Measurements from ENCODE around the gene AIMP1.
A peak's percentile ranks its signal among the peaks of the same experiment; 100 is the strongest.

The AIMP1 gene

GRCh38 chr4:106370214-106370613, 53.9 kb downstream of the AIMP1 start:
- H3K4me3 ChIP-seq (replicated peaks; ENCODE audit: insufficient read depth, low read length), result no peak overlapping the region
- no peak for DNase-seq (ENCODE audit: low read depth in 1 of 2, low spot score in 1 of 2)
- TF ChIP-seq, protein P1, sequence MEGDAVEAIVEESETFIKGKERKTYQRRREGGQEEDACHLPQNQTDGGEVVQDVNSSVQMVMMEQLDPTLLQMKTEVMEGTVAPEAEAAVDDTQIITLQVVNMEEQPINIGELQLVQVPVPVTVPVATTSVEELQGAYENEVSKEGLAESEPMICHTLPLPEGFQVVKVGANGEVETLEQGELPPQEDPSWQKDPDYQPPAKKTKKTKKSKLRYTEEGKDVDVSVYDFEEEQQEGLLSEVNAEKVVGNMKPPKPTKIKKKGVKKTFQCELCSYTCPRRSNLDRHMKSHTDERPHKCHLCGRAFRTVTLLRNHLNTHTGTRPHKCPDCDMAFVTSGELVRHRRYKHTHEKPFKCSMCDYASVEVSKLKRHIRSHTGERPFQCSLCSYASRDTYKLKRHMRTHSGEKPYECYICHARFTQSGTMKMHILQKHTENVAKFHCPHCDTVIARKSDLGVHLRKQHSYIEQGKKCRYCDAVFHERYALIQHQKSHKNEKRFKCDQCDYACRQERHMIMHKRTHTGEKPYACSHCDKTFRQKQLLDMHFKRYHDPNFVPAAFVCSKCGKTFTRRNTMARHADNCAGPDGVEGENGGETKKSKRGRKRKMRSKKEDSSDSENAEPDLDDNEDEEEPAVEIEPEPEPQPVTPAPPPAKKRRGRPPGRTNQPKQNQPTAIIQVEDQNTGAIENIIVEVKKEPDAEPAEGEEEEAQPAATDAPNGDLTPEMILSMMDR (IDR thresholded peaks at IDR 0.05; ENCODE audit: insufficient read depth, low read length), result no peak
- TF ChIP-seq SPI1 (IDR thresholded peaks at IDR 0.05; ENCODE audit: borderline replicate concordance, low read depth) (peak; percentile 94), POLR2AphosphoS5 (IDR thresholded peaks at IDR 0.05; ENCODE audit: low read depth) (no peak)
- no peak overlapping the region for H3K27ac ChIP-seq (replicated peaks)
- H3K27me3 ChIP-seq (ENCODE audit: insufficient read depth, poor library complexity, severe bottlenecking), result no peaks in the 10 kb centered on the region

GRCh38 chr4:106371161-106371560, 54.8 kb downstream of the AIMP1 start:
- Histone ChIP-seq H3K4me3 (replicated peaks; ENCODE audit: insufficient read depth, low read length) (no peak overlapping the region), H3K27me3 (ENCODE audit: insufficient read depth, poor library complexity, severe bottlenecking) (no peaks in the 10 kb centered on the region), H3K27ac (replicated peaks) (no peak overlapping the region)
- DNase-seq (ENCODE audit: low read depth in 1 of 2, low spot score in 1 of 2), result no peak
- TF ChIP-seq SPI1 (IDR thresholded peaks at IDR 0.05; ENCODE audit: borderline replicate concordance, low read depth) (no peak), REST (IDR thresholded peaks at IDR 0.05; ENCODE audit: insufficient replicate concordance, low read depth) (no peak), POLR2AphosphoS5 (IDR thresholded peaks at IDR 0.05; ENCODE audit: low read depth) (no peak), GABPA (IDR thresholded peaks at IDR 0.05; ENCODE audit: low read depth) (no peak)
- TF ChIP-seq, protein P1 (IDR thresholded peaks at IDR 0.05; ENCODE audit: insufficient read depth, low read length), result no peak

- no peak overlapping the region for H3K4me3 ChIP-seq (replicated peaks; ENCODE audit: insufficient read depth, low read length)
- no peak overlapping the region for H3K27ac ChIP-seq (replicated peaks)
- H3K27me3 ChIP-seq (ENCODE audit: insufficient read depth, poor library complexity, severe bottlenecking), result no peaks in the 10 kb centered on the region
- TF ChIP-seq SPI1 (IDR thresholded peaks at IDR 0.05; ENCODE audit: borderline replicate concordance, low read depth) (no peak), GABPA (IDR thresholded peaks at IDR 0.05; ENCODE audit: low read depth) (no peak), REST (IDR thresholded peaks at IDR 0.05; ENCODE audit: insufficient replicate concordance, low read depth) (no peak), POLR2AphosphoS5 (IDR thresholded peaks at IDR 0.05; ENCODE audit: low read depth) (no peak)
- TF ChIP-seq, protein P1 (IDR thresholded peaks at IDR 0.05; ENCODE audit: insufficient read depth, low read length), result no peak
- DNase-seq (ENCODE audit: low read depth in 1 of 2, low spot score in 1 of 2), result no peak
These were observed 56.7 kb downstream of the AIMP1 start for GRCh38 chr4:106373026-106373425.

- no peak for DNase-seq (ENCODE audit: low read depth in 1 of 2, low spot score in 1 of 2)
- TF ChIP-seq POLR2AphosphoS5 (IDR thresholded peaks at IDR 0.05; ENCODE audit: low read depth) (no peak), SPI1 (IDR thresholded peaks at IDR 0.05; ENCODE audit: borderline replicate concordance, low read depth) (no peak), GABPA (IDR thresholded peaks at IDR 0.05; ENCODE audit: low read depth) (no peak), REST (IDR thresholded peaks at IDR 0.05; ENCODE audit: insufficient replicate concordance, low read depth) (no peak)
- TF ChIP-seq, protein P1 (IDR thresholded peaks at IDR 0.05; ENCODE audit: insufficient read depth, low read length), result no peak
- H3K27ac ChIP-seq (replicated peaks), result no peak overlapping the region
- no peaks in the 10 kb centered on the region for H3K27me3 ChIP-seq (ENCODE audit: insufficient read depth, poor library complexity, severe bottlenecking)
- no peak overlapping the region for H3K4me3 ChIP-seq (replicated peaks; ENCODE audit: insufficient read depth, low read length)
These were observed 63.8 kb downstream of the AIMP1 start for GRCh38 chr4:106380179-106380578.
